Ovary (tissue), 9 donors: ENCODE measurements around the gene TRPM4. TPM values are rescaled to one million over a fixed set of nuclear protein-coding genes. Genes with fewer than 3 reads are reported as not detected.

ENCODE experiments used
- DNase-seq, 5 donors: peaks; one replicate each; pipeline ENCODE4 v3.0.0-alpha.2; 2019 to 2020
- H3K27ac ChIP-seq, 2 donors: fragments of 200-600 bp; one replicate each; pipeline versions ENCODE4 v1.5.1 to v1.8.0; 2019 to 2022
- H3K27me3 ChIP-seq: fragments of 200-600 bp; one replicate; pipeline ENCODE4 v1.8.0; 2022
- H3K36me3 ChIP-seq: fragments of 200-600 bp; sonication (generic); one replicate; pipeline ENCODE4 v1.5.1; 2019
- H3K4me1 ChIP-seq: one replicate; pipeline ENCODE4 v1.8.1; 2013; ENCODE audit warnings: mild to moderate bottlenecking, moderate library complexity; ENCODE audit not compliant: insufficient read depth
- H3K4me3 ChIP-seq: fragments of 200-600 bp; sonication (generic); one replicate; pipeline ENCODE4 v1.5.1; 2017
- H3K9me3 ChIP-seq, 2 donors: fragments of 200-600 bp in 1 of 2; sonication (generic) in 1 of 2; one replicate each; pipeline versions ENCODE4 v1.5.1 to v1.8.1; 2013 to 2019; ENCODE audit warnings: mild to moderate bottlenecking in 1 of 2, moderate library complexity in 1 of 2
- EP300 ChIP-seq: sonication (generic); formaldehyde crosslinking; IDR thresholded peaks from one replicate; pipeline ENCODE4 v1.6.1; 2017; ENCODE audit warnings: antibody characterized with exemption
- POLR2A ChIP-seq: fragments of 450-650 bp; IDR thresholded peaks from one replicate; pipeline ENCODE4 v1.6.1; 2017; ENCODE audit warnings: antibody characterized with exemption, mild to moderate bottlenecking, moderate library complexity
- WGBS, 3 donors: extraction: QIAGEN DNeasy Blood & Tissue Kit in 1 of 3; methylation state at CpG; one replicate each; pipeline versions ENCODE4 v1.1.5 to v1.1.7; 2013 to 2017; 5-methylcytosine and 5-hydroxymethylcytosine counted together
- intact Hi-C, 4 donors: fragments of 100-400 bp; cut with DNase I; formaldehyde crosslinking; loops; one replicate each; pipeline versions ENCODE4 v1.11.0 to v1.15.1; 2022 to 2023
- polyA plus RNA-seq, 2 donors: library from polyadenylated mRNA; stranded (reverse); fragments of 200-250 nt in 1 of 2; fragments of 350-450 nt in 1 of 2; fragmentation: Illumina TruSeq in 1 of 2; extraction: RNeasy Lipid Tissue Mini Kit (QIAGEN cat#74804) in 1 of 2; gene quantifications; one replicate each; pipeline ENCODE4 v1.2.3, GENCODE V29; 2013 to 2014
- total RNA-seq, 7 donors: library from RNA; depleted of rRNA in 2 of 7; stranded (reverse); fragments of >200 nt in 2 of 7; fragmentation: NEBNext Ultra II Directional in 3 of 7; extraction: Animal tissue kit (Norgen Biotek cat#: 25700) in 3 of 7; gene quantifications; one replicate each; pipeline versions ENCODE4 v1.1.0 to v1.2.4, GENCODE V29; 2016 to 2023
- TF ChIP-seq, protein P1 (sequence below), 3 donors: fragments of 450-650 bp in 2 of 3; fragments of 200-600 bp in 1 of 3; IDR thresholded peaks; one replicate each; pipeline versions ENCODE4 v1.5.1 to v1.8.0; 2016 to 2022; ENCODE audit warnings: antibody characterized with exemption in 3 of 3, mild to moderate bottlenecking in 1 of 3
- donor health status: DM: no; HTN: no; CAD: no; lungs with moderate emphysema.
- donor health status: DM: no; HTN: no; CAD: no.
- donor health status: Bipolar disorder and iron deficiency.
- donor health status: DM: yes; HTN: yes; CAD: no.
- donor health status: DM: no; HTN: no; CAD: no.
- donor health status: DM: yes; HTN: yes; CAD: no.

TRPM4 gene
- total and polyA plus RNA-seq, 9 donors: 1.1 to 12.2 (median 5.1) TPM

DNA sequence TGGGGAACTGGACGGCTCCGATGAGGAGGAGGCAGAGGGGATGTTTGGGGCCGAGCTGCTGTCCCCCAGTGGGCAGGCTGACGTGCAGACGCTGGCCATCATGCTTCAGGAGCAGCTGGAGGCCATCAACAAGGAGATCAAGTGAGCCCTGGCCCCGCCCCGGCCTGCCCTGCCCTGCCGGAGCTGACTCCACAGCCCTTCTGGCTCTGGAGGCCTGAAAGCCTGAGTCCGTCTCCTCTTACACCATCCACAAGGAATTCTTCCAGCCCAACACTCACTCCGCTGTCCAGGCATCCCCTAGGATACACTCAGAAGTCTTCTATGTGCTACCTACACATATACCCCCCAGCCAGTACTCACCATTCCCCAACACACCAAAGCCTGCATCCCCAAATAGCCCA lies 20.8 kb upstream of the TRPM4 start:
- WGBS, 3 donors: 70 to 78% (median 76%) methylated on average over 10 of the region's 10 CpGs
- no peaks in the 10 kb centered on the region for H3K27me3 ChIP-seq
- no peaks in the 10 kb centered on the region for H3K9me3 ChIP-seq
- H3K4me1 ChIP-seq: peaks cover 7% of the 10 kb centered on the region
- DNase-seq: no peak
- no peak overlapping the region for H3K4me3 ChIP-seq
- TF ChIP-seq POLR2A: no peak
- TF ChIP-seq, protein P1, sequence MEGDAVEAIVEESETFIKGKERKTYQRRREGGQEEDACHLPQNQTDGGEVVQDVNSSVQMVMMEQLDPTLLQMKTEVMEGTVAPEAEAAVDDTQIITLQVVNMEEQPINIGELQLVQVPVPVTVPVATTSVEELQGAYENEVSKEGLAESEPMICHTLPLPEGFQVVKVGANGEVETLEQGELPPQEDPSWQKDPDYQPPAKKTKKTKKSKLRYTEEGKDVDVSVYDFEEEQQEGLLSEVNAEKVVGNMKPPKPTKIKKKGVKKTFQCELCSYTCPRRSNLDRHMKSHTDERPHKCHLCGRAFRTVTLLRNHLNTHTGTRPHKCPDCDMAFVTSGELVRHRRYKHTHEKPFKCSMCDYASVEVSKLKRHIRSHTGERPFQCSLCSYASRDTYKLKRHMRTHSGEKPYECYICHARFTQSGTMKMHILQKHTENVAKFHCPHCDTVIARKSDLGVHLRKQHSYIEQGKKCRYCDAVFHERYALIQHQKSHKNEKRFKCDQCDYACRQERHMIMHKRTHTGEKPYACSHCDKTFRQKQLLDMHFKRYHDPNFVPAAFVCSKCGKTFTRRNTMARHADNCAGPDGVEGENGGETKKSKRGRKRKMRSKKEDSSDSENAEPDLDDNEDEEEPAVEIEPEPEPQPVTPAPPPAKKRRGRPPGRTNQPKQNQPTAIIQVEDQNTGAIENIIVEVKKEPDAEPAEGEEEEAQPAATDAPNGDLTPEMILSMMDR (IDR thresholded peaks at IDR 0.05): no peak
- no peak for TF ChIP-seq EP300
- H3K27ac ChIP-seq: no peak overlapping the region
- H3K36me3 ChIP-seq: no peaks in the 10 kb centered on the region
- intact Hi-C loops: no loop called here

GRCh38 chr19:49140951-49141350 lies 16.6 kb upstream of the TRPM4 start:
- no peaks in the 10 kb centered on the region for H3K27me3 ChIP-seq
- no peak overlapping the region for H3K4me3 ChIP-seq
- no peak for DNase-seq
- no peaks in the 10 kb centered on the region for H3K36me3 ChIP-seq
- H3K9me3 ChIP-seq: no peaks in the 10 kb centered on the region
- intact Hi-C loops: loop anchor here in 2 of 4 donors (10.0 kb wide), 1 partner anchor 46 kb away; no protein-coding TSS in a partner anchor
- no peak for TF ChIP-seq EP300
- TF ChIP-seq POLR2A: no peak
- TF ChIP-seq, protein P1 (IDR thresholded peaks at IDR 0.05): no peak
- WGBS, 3 donors: 79 to 95% (median 89%) methylated on average over 7 of the region's 7 CpGs
- no peak overlapping the region for H3K27ac ChIP-seq
- H3K4me1 ChIP-seq: no peaks in the 10 kb centered on the region

GRCh38 chr19:49141352-49141751 lies 16.2 kb upstream of the TRPM4 start:
- TF ChIP-seq, protein P1 (IDR thresholded peaks at IDR 0.05): no peak
- no peak for TF ChIP-seq EP300
- no peak for TF ChIP-seq POLR2A

GRCh38 chr19:49142866-49143335 lies 14.7 kb upstream of the TRPM4 start:
- TF ChIP-seq, protein P1 (IDR thresholded peaks at IDR 0.05): no peak
- TF ChIP-seq POLR2A: no peak
- TF ChIP-seq EP300: no peak
- H3K4me3 ChIP-seq: no peak overlapping the region
- no peak overlapping the region for H3K27ac ChIP-seq
- intact Hi-C loops: loop anchor here in 2 of 4 donors (10.0 kb wide), 1 partner anchor 48 kb away; no protein-coding TSS in a partner anchor
- no peaks in the 10 kb centered on the region for H3K4me1 ChIP-seq
- H3K27me3 ChIP-seq: no peaks in the 10 kb centered on the region
- H3K9me3 ChIP-seq: no peaks in the 10 kb centered on the region
- WGBS, 3 donors: 2 to 3% (median 3%) methylated on average over 21 of the region's 21 CpGs
- peak; percentile 39 to 79 (median 64) for DNase-seq
- H3K36me3 ChIP-seq: no peaks in the 10 kb centered on the region

More at GRCh38 chr19:49141352-49141751, 16.2 kb upstream of the TRPM4 start:
- H3K9me3 ChIP-seq: no peaks in the 10 kb centered on the region
- no peaks in the 10 kb centered on the region for H3K27me3 ChIP-seq
- no peak for DNase-seq
- no peak overlapping the region for H3K27ac ChIP-seq
- 83 to 92% (median 91%) methylated on average over 6 of the region's 6 CpGs for WGBS, 3 donors
- H3K4me3 ChIP-seq: no peak overlapping the region
- H3K4me1 ChIP-seq: no peaks in the 10 kb centered on the region
- intact Hi-C loops: loop anchor here in 2 of 4 donors (10.0 kb wide), 1 partner anchor 47 kb away; no protein-coding TSS in a partner anchor
- no peaks in the 10 kb centered on the region for H3K36me3 ChIP-seq
